Stomach (tissue), 4 donors: Measurements from ENCODE around the gene MCRIP2.

Source experiments
- EP300 ChIP-seq: sonication (generic); formaldehyde crosslinking; IDR thresholded peaks from one replicate; pipeline ENCODE4 v1.6.1; 2017; ENCODE audit warnings: antibody characterized with exemption
- POLR2AphosphoS5 ChIP-seq, 3 donors: sonication (generic); formaldehyde crosslinking; IDR thresholded peaks; one replicate each; pipeline ENCODE4 v1.6.1; 2016; ENCODE audit warnings: antibody characterized with exemption in 3 of 3
- TF ChIP-seq, protein P1 (sequence below), 7 experiments: fragments of 450-650 bp in 4 of 7; fragments of 200-600 bp in 3 of 7; sonication (generic) in 3 of 7; IDR thresholded peaks; one replicate each; pipeline ENCODE4 v1.5.1; 2016 to 2019; ENCODE audit warnings: antibody characterized with exemption in 7 of 7, control low read depth in 2 of 7, mild to moderate bottlenecking in 1 of 7

DNA sequence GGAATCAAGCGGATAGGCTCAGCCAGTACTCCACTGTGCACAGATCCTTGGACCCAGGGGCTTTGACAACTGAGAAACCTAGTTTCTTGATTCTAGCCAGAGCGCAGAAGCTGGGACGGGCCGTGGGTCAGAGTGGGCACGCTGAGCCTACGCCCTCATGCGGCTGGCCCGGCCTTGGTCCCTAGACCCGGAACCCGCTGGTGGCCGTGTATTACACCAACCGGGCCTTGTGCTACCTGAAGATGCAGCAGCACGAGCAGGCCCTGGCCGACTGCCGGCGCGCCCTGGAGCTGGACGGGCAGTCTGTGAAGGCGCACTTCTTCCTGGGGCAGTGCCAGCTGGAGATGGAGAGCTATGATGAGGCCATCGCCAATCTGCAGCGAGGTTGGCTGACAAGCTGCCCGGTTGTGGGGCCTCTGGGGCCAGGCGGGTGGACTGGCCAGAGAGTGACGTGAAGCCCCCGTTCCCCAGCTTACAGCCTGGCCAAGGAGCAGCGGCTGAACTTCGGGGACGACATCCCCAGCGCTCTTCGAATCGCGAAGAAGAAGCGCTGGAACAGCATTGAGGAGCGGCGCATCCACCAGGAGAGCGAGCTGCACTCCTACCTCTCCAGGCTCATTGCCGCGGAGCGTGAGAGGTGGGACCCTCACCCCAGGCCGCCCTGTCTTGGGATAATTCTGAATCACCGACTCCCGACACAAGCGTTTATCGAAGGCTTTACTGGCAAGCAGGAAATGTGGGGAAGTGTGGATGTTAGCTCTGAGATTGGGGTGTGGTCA is 39.5 kb downstream of the MCRIP2 start:
- no peak for TF ChIP-seq EP300
- TF ChIP-seq, protein P1, sequence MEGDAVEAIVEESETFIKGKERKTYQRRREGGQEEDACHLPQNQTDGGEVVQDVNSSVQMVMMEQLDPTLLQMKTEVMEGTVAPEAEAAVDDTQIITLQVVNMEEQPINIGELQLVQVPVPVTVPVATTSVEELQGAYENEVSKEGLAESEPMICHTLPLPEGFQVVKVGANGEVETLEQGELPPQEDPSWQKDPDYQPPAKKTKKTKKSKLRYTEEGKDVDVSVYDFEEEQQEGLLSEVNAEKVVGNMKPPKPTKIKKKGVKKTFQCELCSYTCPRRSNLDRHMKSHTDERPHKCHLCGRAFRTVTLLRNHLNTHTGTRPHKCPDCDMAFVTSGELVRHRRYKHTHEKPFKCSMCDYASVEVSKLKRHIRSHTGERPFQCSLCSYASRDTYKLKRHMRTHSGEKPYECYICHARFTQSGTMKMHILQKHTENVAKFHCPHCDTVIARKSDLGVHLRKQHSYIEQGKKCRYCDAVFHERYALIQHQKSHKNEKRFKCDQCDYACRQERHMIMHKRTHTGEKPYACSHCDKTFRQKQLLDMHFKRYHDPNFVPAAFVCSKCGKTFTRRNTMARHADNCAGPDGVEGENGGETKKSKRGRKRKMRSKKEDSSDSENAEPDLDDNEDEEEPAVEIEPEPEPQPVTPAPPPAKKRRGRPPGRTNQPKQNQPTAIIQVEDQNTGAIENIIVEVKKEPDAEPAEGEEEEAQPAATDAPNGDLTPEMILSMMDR (IDR thresholded peaks at IDR 0.05), result no peak
- peak in 1 of 3 donors; percentile 50 for TF ChIP-seq POLR2AphosphoS5 (IDR thresholded peaks at IDR 0.05)
